Adrenal gland (tissue), 12 donors: Measurements from ENCODE around the gene FMN2. TPM values are rescaled to one million over a fixed set of nuclear protein-coding genes. Genes with fewer than 3 reads are reported as not detected.

Experiments
- DNase-seq, 7 donors: peaks; one replicate each; pipeline ENCODE4 v3.0.0-alpha.2; 2019 to 2020
- H3K27ac ChIP-seq, 5 donors: fragments of 200-600 bp; sonication (generic) in 4 of 5; 1 replicate in 3 of 5; 2 replicates in 2 of 5; pipeline versions ENCODE4 v1.5.1 to v1.8.0; 2016 to 2020; ENCODE audit warnings: mild to moderate bottlenecking in 1 of 5
- H3K27me3 ChIP-seq: fragments of 200-600 bp; 2 replicates; pipeline ENCODE4 v1.8.0; 2021
- H3K36me3 ChIP-seq, 2 donors: fragments of 200-600 bp; replicated peaks in 1 of 2; 1 replicate in 1 of 2; 2 replicates in 1 of 2; pipeline versions ENCODE4 v1.5.1 to v1.8.0; 2018 to 2022
- H3K4me1 ChIP-seq, 2 donors: fragments of 200-600 bp; replicated peaks in 1 of 2; 1 replicate in 1 of 2; 2 replicates in 1 of 2; pipeline versions ENCODE4 v1.5.1 to v1.8.0; 2018 to 2021
- H3K4me3 ChIP-seq, 4 donors: fragments of 200-600 bp; sonication (generic) in 3 of 4; one replicate each; pipeline ENCODE4 v1.5.1; 2016 to 2018
- H3K9me3 ChIP-seq, 3 donors: fragments of 200-600 bp; sonication (generic) in 1 of 3; replicated peaks in 1 of 3; 1 replicate in 2 of 3; 2 replicates in 1 of 3; pipeline versions ENCODE4 v1.5.1 to v1.8.0; 2016 to 2021
- CTCF ChIP-seq, 6 experiments: fragments of 450-650 bp in 4 of 6; fragments of 200-600 bp in 2 of 6; sonication (generic) in 1 of 6; IDR thresholded peaks; 1 replicate in 5 of 6; 2 replicates in 1 of 6; pipeline versions ENCODE4 v1.5.1 to v1.8.0; 2016 to 2021; ENCODE audit warnings: antibody characterized with exemption in 6 of 6, mild to moderate bottlenecking in 2 of 6, moderate library complexity in 1 of 6
- POLR2A ChIP-seq, 2 donors: fragments of 450-650 bp; IDR thresholded peaks; one replicate each; pipeline ENCODE4 v1.6.1; 2017; ENCODE audit warnings: antibody characterized with exemption in 2 of 2, mild to moderate bottlenecking in 2 of 2, moderate library complexity in 1 of 2
- WGBS, 4 donors: extraction: QIAGEN DNeasy Blood & Tissue Kit in 2 of 4; methylation state at CpG; one replicate each; pipeline versions ENCODE4 v1.1.5 to v1.1.7; 2013 to 2017; 5-methylcytosine and 5-hydroxymethylcytosine counted together
- intact Hi-C, 2 donors: fragments of 100-400 bp; cut with DNase I; formaldehyde crosslinking; loops; one replicate each; pipeline versions ENCODE4 v1.14.1 to v1.15.0; 2022 to 2023
- polyA plus RNA-seq, 3 donors: library from polyadenylated mRNA; stranded (reverse); fragments of 200-250 nt in 2 of 3; fragments of 350-450 nt in 1 of 3; fragmentation: Illumina TruSeq in 1 of 3; extraction: RNeasy Lipid Tissue Mini Kit (QIAGEN cat#74804) in 1 of 3; gene quantifications; one replicate each; pipeline ENCODE4 v1.2.3, GENCODE V29; 2013 to 2014
- total RNA-seq, 9 donors: library from RNA; depleted of rRNA in 4 of 9; stranded (reverse); fragments of >200 nt in 4 of 9; fragments of 120-200 nt in 1 of 9; fragmentation: NEBNext Ultra II Directional in 1 of 9; extraction: Animal tissue kit (Norgen Biotek cat#: 25700) in 1 of 9; gene quantifications; one replicate each; pipeline versions ENCODE4 v1.1.0 to v1.2.4, GENCODE V29; 2013 to 2023
- donor health status: healthy with polysubstance abuse.
- donor health status: Bipolar disorder and iron deficiency.
- donor health status: DM: yes; HTN: yes; CAD: no.
- donor health status: DM: no; HTN: no; CAD: no.
- donor health status: DM: no; HTN: no; CAD: no.
- donor health status: DM: yes; HTN: yes; CAD: no.

Gene FMN2
- total and polyA plus RNA-seq, 12 donors: 0.69 to 9.8 (median 3.1) TPM

GRCh38 chr1:240338837-240339236 lies 247.2 kb downstream of the FMN2 start:
- no peak for DNase-seq
- Histone ChIP-seq H3K27ac (no peak overlapping the region), H3K4me3 (no peak overlapping the region), H3K9me3 (no peaks in the 10 kb centered on the region), H3K4me1 (peaks cover 3 to 8% of the 10 kb centered on the region in 2 donors), H3K36me3 (no peaks in the 10 kb centered on the region), H3K27me3 (no peaks in the 10 kb centered on the region)
- TF ChIP-seq POLR2A (IDR thresholded peaks at IDR 0.05) (no peak), CTCF (IDR thresholded peaks at IDR 0.05) (no peak)
- intact Hi-C loops: no loop called here
- 84 to 97% (median 92%) methylated on average over 9 of the region's 9 CpGs for WGBS, 4 donors

DNA sequence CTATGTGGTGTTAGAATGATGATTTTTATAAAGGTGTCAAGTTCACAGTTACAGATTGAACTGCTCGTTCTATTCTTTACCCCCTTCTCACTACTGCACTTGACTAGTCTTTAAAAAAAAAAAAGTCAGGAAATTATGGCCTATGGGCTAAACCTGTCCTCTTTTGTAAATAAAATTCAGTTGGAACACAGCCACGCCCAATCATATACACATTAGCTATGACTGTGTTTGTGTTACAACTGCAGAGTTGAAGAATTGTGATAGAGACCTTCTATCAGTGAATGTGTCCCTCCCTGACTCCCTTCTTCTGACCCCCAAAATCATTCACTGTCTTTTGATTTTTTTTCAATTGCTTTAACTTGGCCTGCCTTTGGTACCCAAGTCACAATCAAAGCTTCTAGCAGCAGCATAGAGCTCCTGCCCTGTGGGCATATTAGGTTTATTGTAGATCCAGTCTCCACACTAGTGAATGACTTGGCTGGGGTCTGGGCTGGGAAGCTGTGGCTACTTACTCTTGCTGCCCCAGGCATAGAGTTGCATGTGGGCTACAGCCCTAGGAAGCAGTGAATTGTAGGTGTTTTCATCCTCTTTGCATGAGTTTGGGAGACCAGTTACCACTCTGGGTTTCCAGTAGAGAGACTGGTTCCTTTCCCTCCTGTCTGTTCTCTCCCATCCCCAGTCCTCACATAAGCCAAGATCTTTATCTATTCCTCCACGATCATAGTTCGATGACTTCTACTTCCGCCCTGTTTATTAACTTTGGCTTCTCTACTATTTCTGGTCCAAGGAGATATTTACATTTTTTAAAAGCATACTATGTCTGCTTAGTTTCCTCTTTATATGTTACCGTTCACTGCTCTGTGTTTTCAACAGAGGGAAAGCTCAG lies 249.9 kb downstream of the FMN2 start:
- intact Hi-C loops: no loop called here
- Histone ChIP-seq H3K27ac (no peak overlapping the region), H3K9me3 (no peaks in the 10 kb centered on the region), H3K36me3 (no peaks in the 10 kb centered on the region), H3K27me3 (no peaks in the 10 kb centered on the region), H3K4me3 (no peak overlapping the region), H3K4me1 (peaks cover 4 to 25% of the 10 kb centered on the region in 2 donors)
- no peak for DNase-seq
- no peak for TF ChIP-seq POLR2A (IDR thresholded peaks at IDR 0.05)
- TF ChIP-seq CTCF (IDR thresholded peaks at IDR 0.05): no peak
- WGBS, 4 donors: 75 to 81% (median 76%) methylated on average over 6 of the region's 6 CpGs

GRCh38 chr1:240342251-240342625 lies 250.6 kb downstream of the FMN2 start:
- H3K4me1 ChIP-seq: peaks cover 4 to 25% of the 10 kb centered on the region in 2 donors
- H3K27ac ChIP-seq: no peak overlapping the region
- no peaks in the 10 kb centered on the region for H3K27me3 ChIP-seq
- no peak for TF ChIP-seq POLR2A (IDR thresholded peaks at IDR 0.05)
- TF ChIP-seq CTCF (IDR thresholded peaks at IDR 0.05): no peak
- no peaks in the 10 kb centered on the region for H3K9me3 ChIP-seq
- WGBS, 4 donors: 75 to 84% (median 81%) methylated on average over 3 of the region's 3 CpGs
- H3K4me3 ChIP-seq: no peak overlapping the region
- intact Hi-C loops: no loop called here
- no peak for DNase-seq
- H3K36me3 ChIP-seq: no peaks in the 10 kb centered on the region

DNA sequence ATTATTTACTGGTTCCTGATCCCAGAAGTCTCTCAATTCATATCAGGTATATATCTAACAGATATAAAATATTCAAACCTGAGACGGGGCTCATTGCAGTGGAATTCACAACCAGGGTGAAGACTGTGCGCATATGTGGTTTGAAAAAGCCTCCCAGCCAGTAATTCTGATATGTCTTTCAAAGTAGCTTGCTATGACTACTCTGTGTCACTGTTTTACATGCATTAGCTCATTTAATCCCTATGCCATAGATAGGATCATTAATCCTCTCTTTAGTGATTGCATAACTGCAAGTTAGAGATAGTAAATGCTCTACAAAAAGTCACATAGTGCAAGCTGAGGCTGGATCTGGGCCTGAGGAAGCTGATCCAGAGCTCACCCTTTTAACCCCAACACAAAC lies 251.4 kb downstream of the FMN2 start:
- WGBS, 4 donors: 65 to 74% (median 70%) methylated on average over 2 of the region's 2 CpGs
- no peaks in the 10 kb centered on the region for H3K36me3 ChIP-seq
- no peak for DNase-seq
- intact Hi-C loops: no loop called here
- no peaks in the 10 kb centered on the region for H3K27me3 ChIP-seq
- no peak overlapping the region for H3K4me3 ChIP-seq
- no peak overlapping the region for H3K27ac ChIP-seq
- TF ChIP-seq CTCF (IDR thresholded peaks at IDR 0.05): no peak
- no peak for TF ChIP-seq POLR2A (IDR thresholded peaks at IDR 0.05)
- peaks cover 4 to 25% of the 10 kb centered on the region in 2 donors for H3K4me1 ChIP-seq
- H3K9me3 ChIP-seq: no peaks in the 10 kb centered on the region
